RWPE1 (cell line): ENCODE measurements around the gene DPYSL4.
A peak's percentile ranks its signal among the peaks of the same experiment; 100 is the strongest.

Experiments used
- CTCF ChIA-PET: fragments of 350-600 bp; sonication (Branson Sonifier 250); formaldehyde crosslinking; extraction: SDS; loops from one replicate; lab custom pipeline; 2021; lab: Yijun Ruan, JAX
- POLR2A ChIA-PET: fragments of 400-600 bp; formaldehyde crosslinking; extraction: SDS; loops from one replicate; lab custom pipeline; 2020; ENCODE audit warnings: antibody characterized with exemption; ENCODE audit not compliant: low non-redundant PET; lab: Yijun Ruan, JAX
- DNase-seq: peaks from one replicate; pipeline ENCODE4 v3.0.0; 2012; ENCODE audit warnings: low spot score
- H3K27ac ChIP-seq: fragments of 450-650 bp; 2 replicates; pipeline ENCODE4 v1.5.1; 2017
- TF ChIP-seq, protein P1 (sequence below): fragments of 450-650 bp; conservative IDR thresholded peaks from 2 replicates; pipeline ENCODE4 v1.5.1; 2017; ENCODE audit warnings: low read depth, mild to moderate bottlenecking

Gene DPYSL4

DNA sequence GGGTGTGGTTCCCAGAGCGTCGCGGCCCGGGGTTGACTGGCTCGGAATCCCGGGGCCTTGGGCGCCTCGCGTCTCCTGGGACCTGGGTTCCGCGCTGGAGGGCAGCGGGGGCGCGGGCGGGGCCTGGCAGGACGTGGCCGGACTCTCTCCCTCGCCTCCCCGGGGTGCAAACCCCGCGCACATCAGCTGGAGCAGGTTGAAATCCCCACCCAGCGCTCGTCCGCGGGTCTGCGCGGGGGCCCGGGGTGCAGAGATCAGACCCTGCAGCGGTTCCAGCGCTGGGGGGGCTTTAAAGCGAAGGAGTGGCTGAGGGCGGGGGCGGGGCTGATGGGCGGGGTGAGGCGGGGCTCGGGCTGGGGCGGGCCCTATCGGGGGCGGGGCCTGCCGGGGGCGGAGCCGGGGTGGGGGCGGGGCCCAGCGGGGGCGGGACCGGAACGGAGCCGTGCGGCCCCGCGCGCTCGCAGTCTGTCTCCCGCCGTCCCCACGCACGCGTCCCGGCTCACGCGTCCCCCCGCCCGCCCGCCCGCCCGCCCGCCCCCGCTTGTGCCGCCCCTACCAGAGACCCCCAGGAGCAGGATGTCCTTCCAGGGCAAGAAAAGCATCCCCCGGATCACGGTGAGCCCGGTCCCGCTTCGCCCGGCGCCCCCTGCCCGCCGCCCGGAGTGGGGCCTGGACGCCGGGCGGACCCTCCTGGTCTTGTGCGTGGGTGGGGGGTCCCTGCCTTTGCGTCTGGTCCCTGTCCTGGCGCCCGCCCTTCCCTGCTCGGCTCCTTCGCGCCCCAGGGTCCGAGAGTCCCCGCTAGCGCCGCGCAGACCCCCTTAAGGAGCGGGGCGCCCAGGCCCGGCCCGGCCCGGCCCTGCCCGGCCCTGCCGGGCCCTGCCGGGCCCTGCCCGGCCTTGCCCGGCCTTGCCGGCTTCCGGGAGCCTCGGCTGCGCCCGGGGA is at the start of gene DPYSL4:
TSS of gene DPYSL4 (plus strand) at position 461 of the 942 bp plus-strand sequence. CDS start at position 577, 116 bp downstream.
- H3K27ac ChIP-seq, result no peak within 1 kb of the TSS
- ChIA-PET CTCF (no interaction called here), POLR2A (no interaction called here)
- TF ChIP-seq, protein P1, sequence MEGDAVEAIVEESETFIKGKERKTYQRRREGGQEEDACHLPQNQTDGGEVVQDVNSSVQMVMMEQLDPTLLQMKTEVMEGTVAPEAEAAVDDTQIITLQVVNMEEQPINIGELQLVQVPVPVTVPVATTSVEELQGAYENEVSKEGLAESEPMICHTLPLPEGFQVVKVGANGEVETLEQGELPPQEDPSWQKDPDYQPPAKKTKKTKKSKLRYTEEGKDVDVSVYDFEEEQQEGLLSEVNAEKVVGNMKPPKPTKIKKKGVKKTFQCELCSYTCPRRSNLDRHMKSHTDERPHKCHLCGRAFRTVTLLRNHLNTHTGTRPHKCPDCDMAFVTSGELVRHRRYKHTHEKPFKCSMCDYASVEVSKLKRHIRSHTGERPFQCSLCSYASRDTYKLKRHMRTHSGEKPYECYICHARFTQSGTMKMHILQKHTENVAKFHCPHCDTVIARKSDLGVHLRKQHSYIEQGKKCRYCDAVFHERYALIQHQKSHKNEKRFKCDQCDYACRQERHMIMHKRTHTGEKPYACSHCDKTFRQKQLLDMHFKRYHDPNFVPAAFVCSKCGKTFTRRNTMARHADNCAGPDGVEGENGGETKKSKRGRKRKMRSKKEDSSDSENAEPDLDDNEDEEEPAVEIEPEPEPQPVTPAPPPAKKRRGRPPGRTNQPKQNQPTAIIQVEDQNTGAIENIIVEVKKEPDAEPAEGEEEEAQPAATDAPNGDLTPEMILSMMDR, result no peak
- DNase-seq, result peak; percentile 82

DNA sequence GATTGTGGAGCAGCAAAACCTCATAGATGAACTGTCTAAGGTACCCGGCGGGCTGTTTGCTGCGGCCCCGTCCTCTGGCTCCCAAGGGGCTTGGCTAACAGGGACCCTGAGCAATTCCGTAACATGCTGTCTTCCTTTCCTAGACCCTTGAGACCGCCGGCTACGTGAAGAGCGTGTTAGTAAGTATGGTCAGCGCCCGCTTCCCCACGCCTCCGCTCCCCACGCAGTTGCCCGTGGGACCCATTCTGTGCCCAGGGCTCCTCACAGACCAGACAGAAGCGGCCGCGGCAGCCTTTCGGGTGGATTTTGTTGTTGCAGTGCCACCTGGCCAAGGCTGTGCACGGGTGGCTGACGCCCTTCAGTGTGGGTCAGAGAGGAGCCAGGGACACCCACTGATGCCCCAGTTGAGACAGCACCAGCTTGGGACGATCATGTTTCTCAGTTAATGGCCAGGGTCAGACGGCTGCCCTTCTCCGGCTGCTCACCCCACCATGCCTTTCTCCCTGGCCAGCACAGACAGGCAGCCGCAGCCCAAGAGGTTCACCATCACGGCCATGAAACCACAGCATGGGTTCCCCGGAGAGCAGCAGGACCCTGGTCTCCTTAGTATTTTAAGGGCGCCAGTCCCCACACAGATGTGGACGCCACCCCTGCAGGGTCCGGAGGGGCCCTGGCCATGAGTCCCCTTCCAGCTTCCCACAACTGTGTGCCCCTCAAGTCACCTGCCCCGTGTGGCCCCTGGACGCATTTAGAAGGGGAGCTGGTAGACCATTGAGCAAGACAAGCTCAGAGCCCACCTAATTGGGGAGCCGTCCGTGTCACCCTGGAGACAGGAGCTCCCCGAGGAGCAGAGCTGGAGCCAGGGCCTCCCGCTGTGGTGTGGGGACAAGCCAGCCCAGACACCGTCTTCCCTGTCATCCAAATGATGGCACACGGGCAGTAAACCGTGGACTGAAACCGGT is 49.4 kb upstream of the DPYSL4 start:
- ChIA-PET POLR2A (no interaction called here), CTCF (no interaction called here)
- no peak overlapping the region for H3K27ac ChIP-seq
- TF ChIP-seq, protein P1, result no peak
- no peak for DNase-seq

DNA sequence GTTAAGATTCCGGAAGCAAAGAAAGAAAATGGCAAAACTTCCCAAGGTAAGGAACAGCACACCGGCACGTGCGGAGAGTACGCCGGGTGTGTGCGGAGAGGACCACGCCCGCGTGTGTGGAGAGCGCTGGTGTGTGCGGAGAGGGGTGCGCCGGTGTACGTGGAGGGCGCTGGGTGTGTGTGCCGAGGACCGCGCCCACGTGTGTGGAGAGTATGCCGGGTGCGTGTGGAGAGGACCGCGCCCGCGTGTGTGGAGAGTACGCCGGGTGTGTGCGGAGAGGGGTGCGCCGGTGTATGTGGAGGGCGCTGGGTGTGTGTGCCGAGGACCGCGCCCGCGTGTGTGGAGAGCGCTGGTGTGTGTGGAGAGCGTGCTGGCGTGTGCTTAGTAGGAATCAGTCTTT is 48.6 kb upstream of the DPYSL4 start:
- no peak for DNase-seq
- no peak overlapping the region for H3K27ac ChIP-seq
- ChIA-PET CTCF (no interaction called here), POLR2A (no interaction called here)
- TF ChIP-seq, protein P1, result no peak

DNA sequence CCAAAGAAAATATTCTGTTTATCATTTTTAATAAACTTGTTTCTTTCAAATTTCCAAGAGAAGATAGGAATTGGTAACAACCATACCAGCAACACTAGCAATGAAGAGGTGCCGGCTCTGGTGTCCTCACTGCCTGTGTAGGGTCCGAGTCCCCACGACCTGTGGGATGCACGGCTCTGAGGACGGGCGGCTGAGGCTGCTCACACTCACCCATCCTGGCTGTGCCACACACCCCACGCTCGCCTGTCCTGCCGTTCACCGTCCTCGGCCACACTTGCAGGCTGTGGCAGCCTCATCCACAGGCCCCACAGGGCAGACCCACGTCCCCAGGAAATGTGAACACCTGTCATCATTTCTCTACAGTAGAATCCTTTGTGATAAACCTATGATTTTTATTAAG is 48.2 kb upstream of the DPYSL4 start:
- POLR2A ChIA-PET, result no interaction called here
- TF ChIP-seq, protein P1, result no peak
- DNase-seq, result no peak
- no peak overlapping the region for H3K27ac ChIP-seq
- CTCF ChIA-PET, result no interaction called here

DNA sequence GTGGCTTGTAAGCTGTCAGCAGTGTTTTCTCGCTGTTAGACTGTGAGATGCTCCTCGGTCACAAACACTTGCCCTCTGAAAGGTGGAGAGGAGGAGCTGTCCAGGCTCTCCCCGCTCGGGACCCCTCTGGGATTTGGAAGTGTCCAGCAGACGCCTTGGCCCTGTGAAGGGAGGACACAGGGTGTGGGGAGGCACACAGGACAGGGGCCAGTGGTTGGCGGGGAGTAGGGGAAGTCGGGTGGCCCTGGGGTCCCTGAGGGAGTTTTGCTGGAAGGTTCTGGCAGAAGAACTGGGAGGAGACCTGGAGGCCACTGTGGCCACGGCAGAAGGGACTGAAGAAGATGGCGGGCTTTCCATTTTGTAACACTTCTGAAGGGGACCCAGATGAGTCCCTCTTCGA is 47.2 kb upstream of the DPYSL4 start:
- ChIA-PET POLR2A (no interaction called here), CTCF (no interaction called here)
- TF ChIP-seq, protein P1, result no peak
- H3K27ac ChIP-seq, result no peak overlapping the region
- DNase-seq, result no peak
